GM12891 (cell line): ENCODE measurements around the gene HS3ST4.

ENCODE experiments used
- PAX5 ChIP-seq: IDR thresholded peaks from 2 replicates; pipeline ENCODE4 v1.6.1; 2011; ENCODE audit warnings: low read length, moderate library complexity, mild to moderate bottlenecking; ENCODE audit not compliant: insufficient read depth, severe bottlenecking
- POLR2A ChIP-seq: IDR thresholded peaks from 2 replicates; pipeline ENCODE4 v1.6.1; 2011; ENCODE audit warnings: low read depth, low read length, control low read depth
- POLR2AphosphoS5 ChIP-seq: IDR thresholded peaks from 2 replicates; pipeline ENCODE4 v1.6.1; 2011; ENCODE audit warnings: low read depth, low read length, control low read depth
- POU2F2 ChIP-seq: IDR thresholded peaks from 2 replicates; pipeline ENCODE4 v1.6.1; 2011; ENCODE audit warnings: low read depth, mild to moderate bottlenecking, control low read depth, low read length, moderate library complexity
- SPI1 ChIP-seq: IDR thresholded peaks from 2 replicates; pipeline ENCODE4 v1.6.1; 2011; ENCODE audit warnings: low read depth, low read length, control low read depth
- TAF1 ChIP-seq: IDR thresholded peaks from 2 replicates; pipeline ENCODE4 v1.6.1; 2011; ENCODE audit warnings: low read depth, low read length, control low read depth

DNA sequence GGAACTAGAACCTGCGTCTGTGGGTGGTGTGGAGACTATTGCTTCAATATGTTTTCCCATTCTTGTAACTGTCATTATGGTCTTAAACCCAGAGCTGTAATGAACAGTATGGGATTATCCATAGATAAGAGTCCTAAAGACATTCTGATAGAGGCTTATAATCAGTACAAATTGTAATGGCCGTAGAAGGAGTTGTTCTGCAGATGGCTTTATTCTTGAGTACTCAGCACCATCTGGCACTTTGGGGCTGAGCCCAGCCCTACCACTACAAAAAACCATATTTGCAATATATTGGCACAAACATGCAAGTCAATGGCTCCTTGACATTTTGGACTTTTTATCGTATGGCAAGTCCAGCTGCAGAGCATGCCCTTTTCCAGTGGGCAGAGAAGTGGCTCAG, 150.0 kb downstream of the HS3ST4 start:
- TF ChIP-seq POLR2AphosphoS5 (no peak), POLR2A (no peak), TAF1 (no peak), POU2F2 (no peak), SPI1 (no peak), PAX5 (no peak)
